Fibroblast of lung (primary cell): Measurements from ENCODE around the gene ADRM1.

Source experiments
- EZH2 ChIP-seq: IDR thresholded peaks from 2 replicates; pipeline ENCODE4 v1.5.1; 2012; ENCODE audit warnings: low read length, control low read depth, mild to moderate bottlenecking; ENCODE audit errors: missing control alignments
- TF ChIP-seq, protein P1 (sequence below), 2 donors: IDR thresholded peaks in 1 of 2; conservative IDR thresholded peaks in 1 of 2; 1 replicate in 1 of 2; 2 replicates in 1 of 2; pipeline ENCODE4 v1.5.1; 2011 to 2012; ENCODE audit warnings: low read length in 2 of 2, control low read depth in 1 of 2, inconsistent platforms in 1 of 2, low read depth in 1 of 2, mild to moderate bottlenecking in 1 of 2

DNA sequence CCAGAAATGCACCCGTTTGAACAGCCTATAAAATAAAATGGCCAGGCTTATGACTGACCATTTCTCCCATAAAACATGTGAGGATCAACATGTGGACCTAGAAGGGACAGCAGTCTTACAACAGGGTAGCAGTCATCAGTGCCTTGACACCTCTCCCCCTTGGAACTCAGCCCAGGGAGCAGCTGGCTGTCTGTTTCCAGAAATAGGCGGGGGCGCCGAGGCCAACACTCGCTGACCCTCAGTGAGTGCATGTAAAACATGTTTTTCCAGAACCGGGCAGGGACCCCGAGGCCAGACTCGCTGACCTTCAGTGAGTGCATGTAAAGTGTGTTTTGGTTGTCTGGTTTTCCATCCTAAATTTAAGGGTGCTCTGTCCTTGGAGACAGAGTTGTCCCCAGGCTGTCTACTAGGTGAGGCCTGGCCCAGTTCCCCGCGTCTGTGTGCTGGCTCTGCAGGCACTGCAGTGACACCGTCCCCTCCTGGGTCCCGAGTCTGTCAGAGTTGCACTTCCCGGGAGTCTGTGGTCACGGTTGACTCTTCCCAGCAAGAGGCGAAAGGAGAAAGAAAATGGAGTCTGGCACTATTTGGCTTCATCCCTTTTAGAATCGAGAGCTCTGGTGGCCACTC, 19.8 kb upstream of the ADRM1 start:
- TF ChIP-seq, protein P1, sequence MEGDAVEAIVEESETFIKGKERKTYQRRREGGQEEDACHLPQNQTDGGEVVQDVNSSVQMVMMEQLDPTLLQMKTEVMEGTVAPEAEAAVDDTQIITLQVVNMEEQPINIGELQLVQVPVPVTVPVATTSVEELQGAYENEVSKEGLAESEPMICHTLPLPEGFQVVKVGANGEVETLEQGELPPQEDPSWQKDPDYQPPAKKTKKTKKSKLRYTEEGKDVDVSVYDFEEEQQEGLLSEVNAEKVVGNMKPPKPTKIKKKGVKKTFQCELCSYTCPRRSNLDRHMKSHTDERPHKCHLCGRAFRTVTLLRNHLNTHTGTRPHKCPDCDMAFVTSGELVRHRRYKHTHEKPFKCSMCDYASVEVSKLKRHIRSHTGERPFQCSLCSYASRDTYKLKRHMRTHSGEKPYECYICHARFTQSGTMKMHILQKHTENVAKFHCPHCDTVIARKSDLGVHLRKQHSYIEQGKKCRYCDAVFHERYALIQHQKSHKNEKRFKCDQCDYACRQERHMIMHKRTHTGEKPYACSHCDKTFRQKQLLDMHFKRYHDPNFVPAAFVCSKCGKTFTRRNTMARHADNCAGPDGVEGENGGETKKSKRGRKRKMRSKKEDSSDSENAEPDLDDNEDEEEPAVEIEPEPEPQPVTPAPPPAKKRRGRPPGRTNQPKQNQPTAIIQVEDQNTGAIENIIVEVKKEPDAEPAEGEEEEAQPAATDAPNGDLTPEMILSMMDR (conservative IDR thresholded peaks at IDR 0.05 in 1 of 2, IDR thresholded peaks at IDR 0.05 in 1 of 2; ENCODE audit: low read depth in 1 of 2, low read length in 2 of 2), result no peak
- TF ChIP-seq EZH2, result no peak
